GM19463 (cell line): ENCODE results near the gene TRPV5.

Experiments
- ATAC-seq: cut with Tn5 transposase; IDR thresholded peaks from one replicate; pipeline ENCODE4 v1.9.1; 2021; ENCODE audit warnings: mild to moderate bottlenecking, moderate library complexity; ENCODE audit not compliant: unreplicated experiment

Gene TRPV5

DNA sequence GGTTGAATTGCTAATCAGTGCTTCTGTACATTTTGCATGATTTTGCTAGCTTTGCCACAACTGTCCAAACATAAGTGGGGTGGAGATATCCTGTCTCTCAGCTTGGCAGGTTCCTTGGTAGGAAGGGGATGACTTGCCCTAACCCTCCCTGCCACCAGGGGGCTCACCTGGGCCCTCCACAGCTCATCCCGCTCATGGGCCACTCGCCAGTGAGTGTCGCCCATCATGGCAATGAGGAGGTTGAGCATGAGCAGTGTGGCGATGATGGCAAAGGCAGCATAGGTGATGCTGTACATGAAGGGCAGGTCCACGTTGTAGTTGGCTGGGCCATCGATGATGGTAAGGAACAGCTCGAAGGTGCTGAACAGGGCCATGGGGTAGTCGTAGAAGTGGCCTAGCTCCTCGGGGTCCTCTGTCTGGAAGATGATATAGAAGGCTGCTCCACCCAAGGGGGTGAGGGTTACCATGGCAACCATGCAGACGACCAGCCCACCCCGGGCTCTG, 60.2 kb downstream of the TRPV5 start:
- peak; percentile 86 for ATAC-seq

DNA sequence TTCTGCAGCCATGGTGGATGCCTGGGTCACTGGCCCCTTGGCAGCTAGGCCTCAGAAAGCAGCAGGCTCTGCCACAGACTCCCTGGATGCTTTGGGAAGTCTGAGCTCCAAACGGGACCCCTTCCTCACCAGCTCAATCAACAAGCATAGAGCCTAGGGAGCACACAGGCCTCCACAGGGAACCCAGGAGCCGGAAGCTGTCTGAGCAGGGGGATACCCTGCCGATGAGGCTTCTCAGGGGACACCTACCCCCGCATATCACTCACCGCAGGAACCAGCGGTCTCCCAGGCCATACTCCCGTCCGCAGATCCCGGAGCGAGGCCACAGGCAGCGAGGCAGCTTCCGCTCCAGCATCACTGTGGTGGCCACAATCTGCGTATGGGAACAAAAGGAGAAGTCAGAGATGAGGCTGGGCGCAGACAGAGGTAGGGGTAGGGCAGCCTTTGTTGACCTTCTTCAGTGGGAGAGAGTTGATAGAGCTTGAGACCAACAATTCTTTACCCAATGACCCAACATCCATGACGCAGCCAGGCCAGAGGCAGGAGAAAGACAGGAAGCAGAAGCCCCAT, 61.4 kb downstream of the TRPV5 start:
- ATAC-seq, result no peak

- no peak for ATAC-seq
These were observed 62.1 kb downstream of the TRPV5 start for GRCh38 chr7:142871260-142872105.

DNA sequence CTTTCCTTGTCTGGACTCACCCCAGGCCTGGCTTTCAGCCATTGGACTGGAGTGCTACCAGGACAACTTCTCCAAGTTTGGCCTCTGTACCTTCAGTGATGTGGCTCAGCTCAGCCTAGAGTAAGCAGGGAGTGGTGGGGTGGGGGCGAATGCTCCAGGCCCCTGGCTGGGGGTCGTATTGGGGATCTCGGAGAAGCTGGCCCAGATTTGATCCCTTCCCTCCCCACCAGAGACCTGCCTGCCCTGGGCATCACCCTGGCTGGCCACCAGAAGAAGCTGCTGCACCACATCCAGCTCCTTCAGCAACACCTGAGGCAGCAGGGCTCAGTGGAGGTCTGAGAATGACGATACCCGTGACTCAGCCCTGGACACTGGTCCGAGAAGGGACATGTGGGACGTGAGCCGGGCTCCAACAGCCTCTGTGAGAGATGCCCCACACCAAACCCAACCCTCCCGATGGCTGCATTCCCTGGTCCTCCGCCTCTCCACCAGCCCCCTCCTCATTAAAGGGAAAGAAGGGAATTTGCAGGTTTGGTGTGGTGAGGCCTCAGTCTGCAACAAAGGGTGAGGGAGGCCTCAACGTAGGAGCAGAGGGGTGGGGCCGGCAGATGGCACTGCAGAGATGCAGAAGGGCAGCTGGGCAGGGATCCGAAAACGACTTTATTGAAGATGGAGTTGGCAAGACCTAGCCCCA, 62.8 kb downstream of the TRPV5 start:
- ATAC-seq, result no peak

DNA sequence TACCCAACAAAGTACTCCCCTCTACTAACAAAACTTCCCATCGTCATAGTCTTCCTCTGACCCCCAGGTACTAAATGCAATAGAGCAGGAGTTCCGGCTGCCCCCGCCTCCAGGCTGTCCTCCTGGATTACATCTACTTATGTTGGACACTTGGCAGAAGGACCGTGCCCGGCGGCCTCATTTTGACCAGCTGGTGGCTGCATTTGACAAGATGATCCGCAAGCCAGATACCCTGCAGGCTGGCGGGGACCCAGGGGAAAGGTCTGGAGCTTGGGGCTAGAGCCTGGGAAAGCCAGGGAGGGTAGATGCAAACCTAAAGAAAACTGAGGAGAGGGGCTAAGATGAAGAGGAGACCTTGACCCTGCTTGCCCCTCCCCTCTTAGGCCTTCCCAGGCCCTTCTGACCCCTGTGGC, 63.4 kb downstream of the TRPV5 start:
- ATAC-seq, result no peak

DNA sequence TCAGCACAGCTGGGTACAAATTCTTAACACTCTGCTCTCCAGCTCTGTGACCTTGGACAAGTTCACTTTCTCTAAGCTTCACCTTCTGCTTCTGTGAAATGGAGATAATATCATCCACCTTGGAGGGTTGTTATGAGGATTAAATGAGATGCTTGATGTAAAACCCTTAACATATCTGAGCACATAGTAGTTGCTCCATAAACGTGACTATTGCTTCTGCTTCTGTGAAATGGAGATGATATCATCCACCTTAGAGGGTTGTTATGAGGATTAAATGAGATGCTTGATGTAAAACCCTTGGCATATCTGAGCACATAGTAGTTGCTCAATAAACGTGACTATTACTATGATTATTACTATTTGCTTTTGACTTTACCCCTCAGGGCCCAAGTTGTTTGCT, 64.1 kb downstream of the TRPV5 start:
- no peak for ATAC-seq

DNA sequence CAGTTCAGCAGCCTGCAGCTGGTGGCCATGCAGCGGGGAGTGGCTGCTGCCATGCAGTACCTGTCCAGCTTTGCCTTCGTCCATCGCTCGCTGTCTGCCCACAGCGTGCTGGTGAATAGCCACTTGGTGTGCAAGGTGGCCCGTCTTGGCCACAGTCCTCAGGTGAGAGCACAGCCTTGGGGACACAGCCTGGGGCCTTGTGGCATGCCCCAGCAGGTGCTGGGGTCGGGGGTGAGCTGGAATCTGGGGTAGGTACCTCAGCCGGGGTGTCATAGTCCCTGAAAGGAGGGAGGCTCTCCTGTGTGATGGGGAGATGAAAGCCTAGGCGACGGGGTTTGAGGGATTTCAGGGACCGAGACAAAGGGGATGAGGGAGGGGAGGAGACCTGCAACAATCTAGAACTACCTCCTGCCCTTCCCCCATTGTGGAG, 64.5 kb downstream of the TRPV5 start:
- ATAC-seq, result no peak

DNA sequence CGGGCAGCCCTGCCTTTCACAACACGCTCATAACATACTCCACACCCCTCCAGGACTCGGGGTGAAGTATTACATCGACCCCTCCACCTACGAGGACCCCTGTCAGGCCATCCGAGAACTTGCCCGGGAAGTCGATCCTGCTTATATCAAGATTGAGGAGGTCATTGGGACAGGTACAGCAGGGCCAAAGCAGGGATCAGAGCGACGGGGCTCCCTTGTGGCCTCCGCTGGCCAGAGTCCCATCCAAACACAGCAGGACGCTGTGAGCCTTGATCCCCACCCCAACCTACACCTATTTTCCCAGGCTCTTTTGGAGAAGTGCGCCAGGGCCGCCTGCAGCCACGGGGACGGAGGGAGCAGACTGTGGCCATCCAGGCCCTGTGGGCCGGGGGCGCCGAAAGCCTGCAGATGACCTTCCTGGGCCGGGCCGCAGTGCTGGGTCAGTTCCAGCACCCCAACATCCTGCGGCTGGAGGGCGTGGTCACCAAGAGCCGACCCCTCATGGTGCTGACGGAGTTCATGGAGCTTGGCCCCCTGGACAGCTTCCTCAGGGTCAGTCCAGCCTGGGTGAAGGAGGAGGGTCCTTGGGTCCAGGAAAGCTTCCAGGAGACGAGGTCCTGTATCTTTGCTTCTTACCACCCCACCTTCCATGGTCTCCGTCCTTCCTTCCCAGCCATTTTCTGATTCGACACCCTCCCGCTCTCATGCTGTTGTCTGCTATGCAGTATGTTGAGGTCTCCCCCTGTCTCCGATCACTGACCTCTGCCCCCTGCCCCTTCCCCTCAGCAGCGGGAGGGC, 65.2 kb downstream of the TRPV5 start:
- ATAC-seq, result no peak

GRCh38 chr7:142867398-142868187, 66.0 kb downstream of the TRPV5 start:
- ATAC-seq, result no peak

DNA sequence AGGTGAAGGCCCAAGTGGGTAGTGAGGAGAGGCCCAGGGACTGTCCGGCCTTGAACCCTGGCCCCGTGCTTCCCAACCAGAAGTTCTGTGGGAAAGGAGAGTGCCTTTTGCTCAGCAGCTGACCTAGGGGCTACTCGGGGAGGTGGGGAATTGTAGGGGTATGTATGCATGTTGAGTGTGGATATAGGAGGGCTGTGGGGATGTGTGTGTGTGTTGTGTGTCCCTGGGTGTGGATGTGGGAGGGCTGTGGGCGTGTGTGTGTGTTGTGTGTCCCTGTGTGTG, 66.5 kb downstream of the TRPV5 start:
- ATAC-seq, result no peak

GRCh38 chr7:142866361-142867096, 67.0 kb downstream of the TRPV5 start:
- ATAC-seq, result peak; percentile 42

- ATAC-seq, result no peak
These were observed 67.8 kb downstream of the TRPV5 start for GRCh38 chr7:142865766-142866165.

- ATAC-seq, result no peak
These were observed 68.4 kb downstream of the TRPV5 start for GRCh38 chr7:142864980-142865747.

DNA sequence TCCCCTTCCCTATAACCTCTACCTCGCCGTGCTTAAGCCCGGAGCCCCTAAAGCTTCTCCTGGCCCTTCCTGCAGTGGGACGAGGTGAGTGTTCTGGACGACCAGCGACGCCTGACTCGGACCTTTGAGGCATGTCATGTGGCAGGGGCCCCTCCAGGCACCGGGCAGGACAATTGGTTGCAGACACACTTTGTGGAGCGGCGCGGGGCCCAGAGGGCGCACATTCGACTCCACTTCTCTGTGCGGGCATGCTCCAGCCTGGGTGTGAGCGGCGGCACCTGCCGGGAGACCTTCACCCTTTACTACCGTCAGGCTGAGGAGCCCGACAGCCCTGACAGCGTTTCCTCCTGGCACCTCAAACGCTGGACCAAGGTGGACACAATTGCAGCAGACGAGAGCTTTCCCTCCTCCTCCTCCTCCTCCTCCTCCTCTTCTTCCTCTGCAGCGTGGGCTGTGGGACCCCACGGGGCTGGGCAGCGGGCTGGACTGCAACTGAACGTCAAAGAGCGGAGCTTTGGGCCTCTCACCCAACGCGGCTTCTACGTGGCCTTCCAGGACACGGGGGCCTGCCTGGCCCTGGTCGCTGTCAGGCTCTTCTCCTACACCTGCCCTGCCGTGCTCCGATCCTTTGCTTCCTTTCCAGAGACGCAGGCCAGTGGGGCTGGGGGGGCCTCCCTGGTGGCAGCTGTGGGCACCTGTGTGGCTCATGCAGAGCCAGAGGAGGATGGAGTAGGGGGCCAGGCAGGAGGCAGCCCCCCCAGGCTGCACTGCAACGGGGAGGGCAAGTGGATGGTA, 69.5 kb downstream of the TRPV5 start:
- ATAC-seq, result no peak

DNA sequence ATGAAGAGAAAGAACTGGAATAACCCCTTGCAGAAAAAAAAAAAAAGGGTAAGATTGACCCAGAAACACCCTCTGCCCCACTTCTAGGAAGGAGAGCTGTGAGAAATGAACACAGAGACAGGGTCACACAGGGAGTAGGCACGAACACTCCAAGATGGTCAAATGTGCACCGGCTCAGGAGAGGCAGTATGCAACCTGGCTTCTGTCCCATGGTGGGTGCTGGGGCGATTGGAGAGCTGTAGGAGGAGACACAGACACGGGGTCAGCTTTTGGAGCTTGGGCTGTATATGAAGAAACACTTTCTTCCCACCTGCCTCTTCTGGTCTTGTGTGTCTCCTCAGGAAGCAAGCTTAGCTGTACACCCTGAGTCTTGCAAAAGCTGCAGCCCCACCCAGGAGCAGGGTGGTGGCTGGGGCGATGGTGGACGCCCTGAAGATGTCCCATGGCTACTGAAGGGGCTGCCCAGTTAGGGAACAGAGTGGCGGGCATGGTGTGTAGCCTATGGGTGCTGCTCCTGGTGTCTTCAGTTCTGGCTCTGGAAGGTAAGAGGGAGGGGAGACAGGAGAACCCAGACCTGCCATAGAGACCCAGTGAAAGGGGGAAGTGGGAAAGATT, 70.7 kb downstream of the TRPV5 start:
- ATAC-seq, result no peak

DNA sequence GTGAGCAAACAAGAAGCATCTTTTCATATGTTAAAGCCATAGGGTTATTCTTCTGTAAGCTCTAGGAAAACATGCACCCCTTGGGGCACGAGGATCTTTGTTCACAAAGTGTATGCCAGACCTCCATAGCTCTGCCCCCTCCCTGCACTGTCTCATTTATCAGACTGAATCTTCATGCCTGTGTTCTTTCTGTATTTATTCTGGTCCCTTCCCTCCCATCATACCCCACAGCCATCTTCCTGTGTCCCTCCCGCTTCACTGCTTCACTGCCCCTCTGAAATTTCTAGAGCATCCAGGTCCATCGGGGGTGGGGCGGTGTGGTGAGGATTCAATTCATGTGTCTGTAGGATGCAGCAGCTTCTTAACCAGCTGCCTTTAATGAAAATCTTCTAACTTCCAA, 71.2 kb downstream of the TRPV5 start:
- no peak for ATAC-seq

DNA sequence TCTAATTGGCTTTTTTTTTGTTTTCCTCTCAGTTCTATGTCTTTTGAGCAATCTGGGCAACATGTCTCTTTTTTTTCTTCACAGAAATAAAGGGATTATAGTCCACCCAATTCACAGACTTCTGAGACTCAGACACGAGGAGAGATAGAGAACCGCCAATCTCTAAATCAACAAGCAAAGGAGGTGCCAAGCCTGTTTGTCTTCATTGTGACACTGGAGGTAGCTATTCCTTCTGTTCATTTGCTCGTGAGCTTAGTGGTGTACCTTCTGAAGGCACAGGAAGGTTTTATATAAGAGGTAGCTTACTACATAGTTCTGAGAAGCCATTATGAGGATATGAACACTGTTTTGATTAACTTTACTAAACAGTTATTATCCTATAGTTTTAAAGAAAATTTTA, 72.6 kb downstream of the TRPV5 start:
- no peak for ATAC-seq

DNA sequence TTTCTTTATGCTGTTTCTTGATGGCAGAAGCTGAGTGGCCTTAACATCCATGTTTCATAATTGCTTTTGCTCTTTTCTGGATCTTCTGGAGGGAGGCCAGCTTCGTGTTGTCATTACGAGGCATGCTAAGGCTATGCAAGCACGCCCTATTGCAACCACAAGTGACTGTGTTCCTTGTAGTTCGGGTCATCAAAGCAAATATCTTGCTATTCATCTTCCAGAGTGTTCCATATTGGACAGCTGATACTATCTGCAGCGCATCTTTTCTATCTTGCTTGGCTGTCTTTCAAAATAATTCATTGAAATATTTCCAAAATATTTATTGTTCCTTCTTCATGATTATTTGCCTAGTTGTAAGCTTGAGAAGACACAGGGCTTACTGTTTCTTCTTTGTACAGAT, 73.7 kb downstream of the TRPV5 start:
- ATAC-seq, result no peak
